Measurements from ENCODE around the gene MAN2B2. TPM values are rescaled to one million over a fixed set of nuclear protein-coding genes. Genes with fewer than 3 reads are reported as not detected.
A peak's percentile ranks its signal among the peaks of the same experiment; 100 is the strongest.

The MAN2B2 gene
- total and polyA plus RNA-seq, 9 of the 15 experiments (the other 6 are each of a cell fraction or from before 2014, with no cell fraction given): 0.21 to 8.8 (median 3.7) TPM

GRCh38 chr4:6620891-6621555 is 46.0 kb downstream of the MAN2B2 start (continued):
- TF ChIP-seq TCF15 (CRISPR knock-in tag; IDR thresholded peaks at IDR 0.05): no peak
- TF ChIP-seq SUPT5H (IDR thresholded peaks at IDR 0.05): no peak
- no peak for TF ChIP-seq POLR2H (tag; IDR thresholded peaks at IDR 0.05; ENCODE audit: low read depth)
- no peak for TF ChIP-seq MITF (IDR thresholded peaks at IDR 0.05)
- TF ChIP-seq PTBP1 (IDR thresholded peaks at IDR 0.05; ENCODE audit: low read depth, low read length): 0 out of 2 replicates have a peak, but pooled peaks have one; percentile 46
- TF ChIP-seq ATF7 (IDR thresholded peaks at IDR 0.05): no peak
- TF ChIP-seq ZNF274 (IDR thresholded peaks at IDR 0.05; ENCODE audit: borderline replicate concordance, low read depth, low read length): no peak
- no peak for TF ChIP-seq AFF1 (IDR thresholded peaks at IDR 0.05; ENCODE audit: low read depth in 1 of 2, partially characterized antibody in 2 of 2)

Measured in K562 (cell line).